BE2C (cell line): ENCODE measurements around the gene CCDC61.

ENCODE experiments used
- DNase-seq: peaks from one replicate; pipeline ENCODE4 v3.0.0-alpha.2; 2020
- H3K27me3 ChIP-seq: fragments of 250-450 bp; sonication (Bioruptor Pico); 2 replicates; pipeline ENCODE4 v1.5.1; 2020; ENCODE audit warnings: mild to moderate bottlenecking
- H3K36me3 ChIP-seq: fragments of 250-450 bp; sonication (Bioruptor Pico); 2 replicates; pipeline ENCODE4 v1.5.1; 2020; ENCODE audit warnings: mild to moderate bottlenecking
- H3K4me1 ChIP-seq: fragments of 250-450 bp; sonication (Bioruptor Pico); 2 replicates; pipeline ENCODE4 v1.5.1; 2020
- H3K4me3 ChIP-seq: 2 replicates; pipeline ENCODE4 v1.5.1; 2011; ENCODE audit warnings: low read depth, low read length
- H3K9me3 ChIP-seq: fragments of 250-450 bp; sonication (Bioruptor Pico); 2 replicates; pipeline ENCODE4 v1.5.1; 2020
- TF ChIP-seq, protein P1 (sequence below): IDR thresholded peaks from 2 replicates; pipeline ENCODE4 v1.5.1; 2012; ENCODE audit warnings: mild to moderate bottlenecking, low read depth, low read length

The CCDC61 gene

DNA sequence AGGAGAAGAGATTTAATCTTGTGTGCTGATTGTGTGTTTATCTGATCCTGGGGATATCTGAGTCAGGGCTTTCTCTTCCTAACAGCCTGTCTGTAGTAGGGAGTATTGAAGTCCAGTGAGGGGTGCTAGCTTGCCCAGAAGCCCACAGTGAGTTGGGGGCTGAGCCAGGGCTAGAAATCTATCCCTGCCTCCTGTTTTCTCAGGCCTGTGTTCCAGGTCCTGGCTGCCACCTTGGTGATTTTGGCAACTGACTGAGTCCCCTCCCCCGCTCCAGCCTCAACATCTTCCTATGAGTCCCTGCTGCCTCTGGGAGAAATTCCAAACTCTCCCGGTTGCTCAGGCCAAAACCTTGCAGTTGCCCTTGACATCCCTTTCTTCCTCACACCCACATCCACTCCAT is 13.9 kb upstream of the CCDC61 start:
- DNase-seq = no peak
- H3K27me3 ChIP-seq = no peaks in the 10 kb centered on the region
- H3K36me3 ChIP-seq = no peaks in the 10 kb centered on the region
- no peaks in the 10 kb centered on the region for H3K9me3 ChIP-seq
- H3K4me3 ChIP-seq = no peak overlapping the region
- TF ChIP-seq, protein P1, sequence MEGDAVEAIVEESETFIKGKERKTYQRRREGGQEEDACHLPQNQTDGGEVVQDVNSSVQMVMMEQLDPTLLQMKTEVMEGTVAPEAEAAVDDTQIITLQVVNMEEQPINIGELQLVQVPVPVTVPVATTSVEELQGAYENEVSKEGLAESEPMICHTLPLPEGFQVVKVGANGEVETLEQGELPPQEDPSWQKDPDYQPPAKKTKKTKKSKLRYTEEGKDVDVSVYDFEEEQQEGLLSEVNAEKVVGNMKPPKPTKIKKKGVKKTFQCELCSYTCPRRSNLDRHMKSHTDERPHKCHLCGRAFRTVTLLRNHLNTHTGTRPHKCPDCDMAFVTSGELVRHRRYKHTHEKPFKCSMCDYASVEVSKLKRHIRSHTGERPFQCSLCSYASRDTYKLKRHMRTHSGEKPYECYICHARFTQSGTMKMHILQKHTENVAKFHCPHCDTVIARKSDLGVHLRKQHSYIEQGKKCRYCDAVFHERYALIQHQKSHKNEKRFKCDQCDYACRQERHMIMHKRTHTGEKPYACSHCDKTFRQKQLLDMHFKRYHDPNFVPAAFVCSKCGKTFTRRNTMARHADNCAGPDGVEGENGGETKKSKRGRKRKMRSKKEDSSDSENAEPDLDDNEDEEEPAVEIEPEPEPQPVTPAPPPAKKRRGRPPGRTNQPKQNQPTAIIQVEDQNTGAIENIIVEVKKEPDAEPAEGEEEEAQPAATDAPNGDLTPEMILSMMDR = no peak
- no peaks in the 10 kb centered on the region for H3K4me1 ChIP-seq

DNA sequence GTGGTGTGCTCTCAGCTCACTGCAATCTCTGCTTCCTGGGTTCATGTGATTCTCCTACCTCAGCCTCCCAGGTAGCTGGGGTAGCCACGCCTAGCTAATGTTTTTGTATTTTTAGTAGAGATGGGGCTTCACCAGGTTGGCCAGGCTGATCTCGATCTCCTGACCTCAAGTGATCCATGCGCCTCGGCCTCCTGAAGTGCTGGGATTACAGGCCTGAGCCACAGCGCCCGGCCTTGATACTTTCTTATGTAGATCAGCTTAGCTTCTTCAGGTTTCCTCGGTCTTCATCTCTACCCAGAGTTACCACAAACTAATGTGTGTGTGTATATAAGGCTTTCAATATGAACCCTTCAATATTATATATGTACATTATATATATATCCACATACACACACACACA is 9.9 kb upstream of the CCDC61 start:
- Histone ChIP-seq H3K4me1 (no peaks in the 10 kb centered on the region), H3K36me3 (no peaks in the 10 kb centered on the region), H3K9me3 (no peaks in the 10 kb centered on the region), H3K27me3 (no peaks in the 10 kb centered on the region), H3K4me3 (no peak overlapping the region)
- TF ChIP-seq, protein P1 = no peak
- no peak for DNase-seq

DNA sequence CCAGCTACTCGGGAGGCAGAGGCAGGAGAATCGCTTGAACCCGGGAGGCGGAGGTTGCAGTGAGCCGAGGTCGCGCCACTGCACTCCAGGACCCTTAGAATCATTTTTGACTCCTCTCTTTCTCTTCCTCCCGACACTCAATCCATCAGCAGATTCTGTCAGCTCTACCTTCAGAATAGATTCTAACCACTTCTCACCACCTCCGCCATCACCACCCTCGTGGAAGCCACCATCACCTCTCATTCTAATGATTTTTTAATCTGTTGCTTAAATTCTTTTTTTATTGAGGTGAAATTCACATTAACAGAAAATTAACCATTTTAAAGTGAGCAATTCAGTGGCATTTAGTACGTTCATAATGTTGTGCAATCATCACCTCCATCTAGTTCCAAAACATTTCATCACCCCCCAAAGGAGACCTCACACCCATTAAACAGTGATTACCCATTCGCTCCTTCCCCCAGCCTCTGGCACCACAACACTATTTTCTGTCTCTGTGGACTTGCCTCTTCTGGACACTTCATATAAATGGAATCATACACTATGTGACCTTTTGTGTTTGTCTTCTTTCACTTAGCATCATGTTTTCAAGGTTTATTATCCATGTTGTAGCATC is 5.0 kb upstream of the CCDC61 start:
- TF ChIP-seq, protein P1 = no peak

DNA sequence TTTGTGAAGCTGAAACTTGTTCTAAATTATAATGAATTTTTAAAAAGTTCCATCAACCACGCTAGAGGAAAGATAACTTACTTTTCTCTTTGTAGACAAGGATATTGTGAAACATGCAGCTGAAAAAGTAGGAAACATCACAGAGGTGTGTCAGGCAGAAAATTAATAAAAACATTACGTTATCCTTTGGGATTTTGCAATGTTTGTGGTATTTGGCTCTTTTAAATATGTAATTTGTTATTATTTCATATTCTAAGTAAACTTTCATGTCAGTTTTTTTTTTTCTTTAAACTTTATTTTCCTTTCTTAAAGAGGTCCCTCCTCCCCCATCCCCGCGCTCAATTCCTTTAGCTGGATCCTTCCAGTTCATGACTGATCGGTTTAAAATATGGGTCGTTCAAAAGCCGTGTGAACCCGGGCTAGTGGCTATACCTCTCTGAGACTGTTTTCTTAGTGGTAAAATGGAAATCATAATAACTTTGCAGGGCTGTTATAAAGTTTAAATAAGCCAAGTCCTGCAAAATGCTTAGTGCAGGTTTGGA is 740 bp upstream of the CCDC61 start:
- H3K9me3 ChIP-seq = no peaks in the 10 kb centered on the region
- H3K4me3 ChIP-seq = peak overlapping the region; percentile 71
- TF ChIP-seq, protein P1 = no peak
- no peaks in the 10 kb centered on the region for H3K27me3 ChIP-seq
- peaks cover 1% of the 10 kb centered on the region; the same call in 1 of the 2 replicates for H3K4me1 ChIP-seq
- H3K36me3 ChIP-seq = no peaks in the 10 kb centered on the region
- DNase-seq = no peak

More for the DNA sequence above, 5.0 kb upstream of the CCDC61 start:
- Histone ChIP-seq H3K9me3 (no peaks in the 10 kb centered on the region), H3K4me3 (no peak overlapping the region), H3K27me3 (no peaks in the 10 kb centered on the region), H3K36me3 (no peaks in the 10 kb centered on the region), H3K4me1 (no peaks in the 10 kb centered on the region)
- DNase-seq = no peak

DNA sequence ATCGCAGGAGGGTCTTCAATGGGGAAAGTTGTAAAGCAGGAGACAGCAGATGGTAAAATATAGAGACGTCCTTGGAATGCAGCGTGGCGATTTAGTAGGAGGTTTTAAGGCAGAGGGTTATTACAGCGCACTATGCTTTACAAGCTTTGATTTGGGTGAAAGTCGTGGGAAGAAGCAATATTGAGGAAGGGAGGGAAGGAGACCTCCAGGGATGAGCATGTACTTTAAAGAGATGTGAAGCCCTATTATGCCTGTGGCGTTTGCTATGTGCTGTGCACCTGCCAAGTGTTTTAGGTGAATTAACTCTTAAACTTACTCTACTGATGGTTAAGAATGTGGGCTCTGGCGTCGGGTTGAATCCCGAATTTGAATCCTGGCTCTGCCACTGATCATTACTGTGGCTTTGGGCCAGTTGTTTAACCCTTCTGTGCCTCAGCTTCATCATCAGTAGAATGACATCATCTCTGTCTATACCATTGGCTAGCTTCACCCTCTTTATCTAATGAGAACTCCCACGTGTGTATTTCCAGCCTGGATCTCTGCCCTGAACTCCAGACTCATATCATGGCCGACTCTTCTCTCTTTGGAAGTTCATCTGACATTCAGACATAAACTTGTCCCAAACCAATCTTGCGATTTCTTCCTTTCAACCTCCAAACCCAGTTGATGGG is 583 bp downstream of the CCDC61 start:
- no peak for DNase-seq
- TF ChIP-seq, protein P1 = no peak
- Histone ChIP-seq H3K9me3 (no peaks in the 10 kb centered on the region), H3K4me1 (peaks cover 4% of the 10 kb centered on the region; the same call in 1 of the 2 replicates), H3K27me3 (no peaks in the 10 kb centered on the region), H3K36me3 (no peaks in the 10 kb centered on the region), H3K4me3 (peak overlapping the region; percentile 88)

DNA sequence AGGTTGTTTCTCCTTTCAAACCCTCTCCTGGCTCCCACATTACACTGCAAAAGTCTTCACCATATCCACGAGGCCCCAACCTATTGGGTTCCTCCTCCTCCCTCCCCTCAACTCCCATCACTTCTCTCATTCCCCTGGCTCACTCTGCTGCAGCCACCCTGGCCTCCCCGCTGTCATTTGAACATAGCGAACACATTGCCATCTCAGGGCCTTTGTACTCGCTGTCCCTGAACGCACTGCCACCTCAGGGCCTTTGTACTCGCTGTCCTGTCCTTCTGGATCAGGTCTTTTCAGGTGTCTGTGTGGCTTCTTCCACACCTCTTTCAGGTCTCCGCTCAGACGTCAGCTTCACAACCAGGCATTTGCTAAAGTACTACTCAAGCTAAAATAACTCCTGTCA is 1.7 kb downstream of the CCDC61 start:
- no peak for DNase-seq
- peaks cover 4% of the 10 kb centered on the region; the same call in 1 of the 2 replicates for H3K4me1 ChIP-seq
- TF ChIP-seq, protein P1 = no peak
- no peaks in the 10 kb centered on the region for H3K27me3 ChIP-seq
- no peak overlapping the region for H3K4me3 ChIP-seq
- H3K36me3 ChIP-seq = no peaks in the 10 kb centered on the region; the same call in 1 of the 2 replicates
- no peaks in the 10 kb centered on the region for H3K9me3 ChIP-seq
